ENCODE measurements around the gene E4F1.

Gene E4F1

GRCh38 chr16:2206780-2207433 lies 16.5 kb upstream of the E4F1 start:
- no peak overlapping the region for H3K4me3 ChIP-seq (ENCODE audit: insufficient read depth, low read depth, low read length)
- no peaks in the 10 kb centered on the region for H3K9me3 ChIP-seq (ENCODE audit: control insufficient read depth, low read length)
- no peaks in the 10 kb centered on the region for H3K4me1 ChIP-seq (ENCODE audit: control insufficient read depth, insufficient read depth, low read length)
- peaks cover 20% of the 10 kb centered on the region for H3K36me3 ChIP-seq (ENCODE audit: control insufficient read depth, insufficient read depth, low read length)
- peaks cover 5% of the 10 kb centered on the region for H3K27me3 ChIP-seq (ENCODE audit: control insufficient read depth, insufficient read depth, low read length, poor library complexity, severe bottlenecking)
- H3K27ac ChIP-seq (ENCODE audit: insufficient read depth, low read depth, low read length, poor library complexity, severe bottlenecking), result no peak overlapping the region
- whole genome bisulfite sequencing, 2 experiments, result 97% methylated on average over 23 of the region's 23 CpGs

DNA sequence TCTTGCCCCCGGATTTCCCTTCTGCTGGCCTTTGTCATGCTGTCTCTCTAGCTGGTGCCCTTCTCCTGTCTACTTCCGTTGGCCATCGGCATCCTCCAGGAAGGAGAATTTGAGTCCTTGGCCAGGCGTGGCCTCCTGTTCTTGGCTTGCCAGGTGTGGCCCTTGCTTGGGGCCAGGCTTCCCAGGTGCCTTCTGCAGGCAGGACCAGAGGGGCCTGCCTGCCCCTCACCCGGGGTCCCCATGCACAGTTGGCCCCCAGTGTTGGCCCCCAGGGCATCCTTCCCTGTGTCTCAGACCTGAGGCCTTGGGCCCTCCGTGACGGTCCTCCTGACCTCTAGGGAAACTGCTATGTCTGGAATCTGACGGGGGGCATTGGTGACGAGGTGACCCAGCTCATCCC lies 15.5 kb upstream of the E4F1 start:
- H3K27me3 ChIP-seq (ENCODE audit: control insufficient read depth, insufficient read depth, low read length, poor library complexity, severe bottlenecking), result no peaks in the 10 kb centered on the region
- no peak overlapping the region for H3K27ac ChIP-seq (ENCODE audit: insufficient read depth, low read depth, low read length, poor library complexity, severe bottlenecking)
- peaks cover 4% of the 10 kb centered on the region for H3K4me1 ChIP-seq (ENCODE audit: control insufficient read depth, insufficient read depth, low read length)
- WGBS, 2 experiments, result 95% methylated on average over 9 of the region's 9 CpGs
- no peak overlapping the region for H3K4me3 ChIP-seq (ENCODE audit: insufficient read depth, low read depth, low read length)
- no peaks in the 10 kb centered on the region for H3K9me3 ChIP-seq (ENCODE audit: control insufficient read depth, low read length)
- peaks cover 28% of the 10 kb centered on the region for H3K36me3 ChIP-seq (ENCODE audit: control insufficient read depth, insufficient read depth, low read length)

GRCh38 chr16:2208308-2208707 lies 15.1 kb upstream of the E4F1 start:
- H3K4me1 ChIP-seq (ENCODE audit: control insufficient read depth, insufficient read depth, low read length), result peaks cover 8% of the 10 kb centered on the region
- H3K36me3 ChIP-seq (ENCODE audit: control insufficient read depth, insufficient read depth, low read length), result peaks cover 28% of the 10 kb centered on the region
- no peaks in the 10 kb centered on the region for H3K27me3 ChIP-seq (ENCODE audit: control insufficient read depth, insufficient read depth, low read length, poor library complexity, severe bottlenecking)
- no peaks in the 10 kb centered on the region for H3K9me3 ChIP-seq (ENCODE audit: control insufficient read depth, low read length)
- WGBS, 2 experiments, result 95 to 96% methylated on average over 23 of the region's 23 CpGs
- H3K4me3 ChIP-seq (ENCODE audit: insufficient read depth, low read depth, low read length), result no peak overlapping the region
- no peak overlapping the region for H3K27ac ChIP-seq (ENCODE audit: insufficient read depth, low read depth, low read length, poor library complexity, severe bottlenecking)

DNA sequence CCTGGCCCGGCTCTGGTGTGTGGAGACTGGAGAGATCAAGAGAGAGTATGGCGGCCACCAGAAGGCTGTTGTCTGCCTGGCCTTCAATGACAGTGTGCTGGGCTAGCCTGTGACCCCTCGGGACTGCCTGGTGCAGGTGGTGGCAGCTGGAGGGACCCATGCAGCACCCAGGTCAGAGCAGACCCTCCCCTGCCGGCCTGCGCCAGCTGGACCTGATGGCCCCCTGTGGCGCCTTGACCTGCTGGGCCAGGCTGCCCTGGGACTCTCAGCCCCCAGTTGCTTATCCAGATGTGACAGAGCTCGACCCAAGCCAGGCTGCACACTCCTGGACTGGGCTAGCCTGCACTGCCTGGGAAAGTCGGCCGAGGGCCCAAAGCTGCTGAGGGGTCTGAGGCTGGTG lies 14.6 kb upstream of the E4F1 start:
- no peak overlapping the region for H3K4me3 ChIP-seq (ENCODE audit: insufficient read depth, low read depth, low read length)
- peaks cover 12% of the 10 kb centered on the region for H3K4me1 ChIP-seq (ENCODE audit: control insufficient read depth, insufficient read depth, low read length)
- WGBS, 2 experiments, result 96% methylated on average over 9 of the region's 9 CpGs
- no peak overlapping the region for H3K27ac ChIP-seq (ENCODE audit: insufficient read depth, low read depth, low read length, poor library complexity, severe bottlenecking)
- no peaks in the 10 kb centered on the region for H3K27me3 ChIP-seq (ENCODE audit: control insufficient read depth, insufficient read depth, low read length, poor library complexity, severe bottlenecking)
- H3K9me3 ChIP-seq (ENCODE audit: control insufficient read depth, low read length), result no peaks in the 10 kb centered on the region
- H3K36me3 ChIP-seq (ENCODE audit: control insufficient read depth, insufficient read depth, low read length), result peaks cover 28% of the 10 kb centered on the region

- peaks cover 28% of the 10 kb centered on the region for H3K36me3 ChIP-seq (ENCODE audit: control insufficient read depth, insufficient read depth, low read length)
- peaks cover 12% of the 10 kb centered on the region for H3K4me1 ChIP-seq (ENCODE audit: control insufficient read depth, insufficient read depth, low read length)
- H3K27me3 ChIP-seq (ENCODE audit: control insufficient read depth, insufficient read depth, low read length, poor library complexity, severe bottlenecking), result no peaks in the 10 kb centered on the region
- no peaks in the 10 kb centered on the region for H3K9me3 ChIP-seq (ENCODE audit: control insufficient read depth, low read length)
- 95 to 96% methylated on average over 29 of the region's 29 CpGs for WGBS, 2 experiments
- no peak overlapping the region for H3K27ac ChIP-seq (ENCODE audit: insufficient read depth, low read depth, low read length, poor library complexity, severe bottlenecking)
- H3K4me3 ChIP-seq (ENCODE audit: insufficient read depth, low read depth, low read length), result no peak overlapping the region
These were observed 14.0 kb upstream of the E4F1 start for GRCh38 chr16:2209258-2210008.

DNA sequence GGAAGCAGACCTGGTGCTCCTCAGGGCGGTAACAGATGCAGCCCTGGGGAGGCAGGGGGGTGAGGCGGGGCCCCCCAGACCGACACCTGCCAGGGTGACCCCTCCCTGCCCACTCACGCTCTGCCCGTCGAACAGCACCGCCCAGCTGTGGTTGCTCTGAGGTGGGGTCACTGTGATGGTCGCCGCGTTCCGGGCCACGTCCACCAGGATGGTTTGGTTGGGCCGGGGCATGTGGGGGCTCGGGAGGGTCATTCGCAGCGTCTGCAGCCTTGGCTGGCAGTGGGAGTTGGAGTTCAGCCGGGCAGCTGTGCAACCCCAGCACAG lies 13.4 kb upstream of the E4F1 start:
- H3K4me3 ChIP-seq (ENCODE audit: insufficient read depth, low read depth, low read length), result no peak overlapping the region
- no peaks in the 10 kb centered on the region for H3K27me3 ChIP-seq (ENCODE audit: control insufficient read depth, insufficient read depth, low read length, poor library complexity, severe bottlenecking)
- 93 to 95% methylated on average over 17 of the region's 17 CpGs for WGBS, 2 experiments
- H3K9me3 ChIP-seq (ENCODE audit: control insufficient read depth, low read length), result no peaks in the 10 kb centered on the region
- peaks cover 28% of the 10 kb centered on the region for H3K36me3 ChIP-seq (ENCODE audit: control insufficient read depth, insufficient read depth, low read length)
- peaks cover 12% of the 10 kb centered on the region for H3K4me1 ChIP-seq (ENCODE audit: control insufficient read depth, insufficient read depth, low read length)
- no peak overlapping the region for H3K27ac ChIP-seq (ENCODE audit: insufficient read depth, low read depth, low read length, poor library complexity, severe bottlenecking)

GRCh38 chr16:2210386-2211365 lies 12.7 kb upstream of the E4F1 start, which contains the start of gene BRICD5:
BRICD5 (minus strand) TSS chr16:2210863; CDS start chr16:2210833, 30 bp downstream.
- Histone ChIP-seq H3K36me3 (ENCODE audit: control insufficient read depth, insufficient read depth, low read length) (peaks cover 28% of the 10 kb centered on the region), H3K27me3 (ENCODE audit: control insufficient read depth, insufficient read depth, low read length, poor library complexity, severe bottlenecking) (no peaks in the 10 kb centered on the region), H3K9me3 (ENCODE audit: control insufficient read depth, low read length) (no peaks in the 10 kb centered on the region), H3K4me3 (ENCODE audit: insufficient read depth, low read depth, low read length) (no peak within 1 kb of the TSS), H3K4me1 (ENCODE audit: control insufficient read depth, insufficient read depth, low read length) (peaks cover 12% of the 10 kb centered on the region), H3K27ac (ENCODE audit: insufficient read depth, low read depth, low read length, poor library complexity, severe bottlenecking) (no peak within 1 kb of the TSS)
- 87 to 89% methylated on average over 24 of the region's 24 CpGs for WGBS, 2 experiments

DNA sequence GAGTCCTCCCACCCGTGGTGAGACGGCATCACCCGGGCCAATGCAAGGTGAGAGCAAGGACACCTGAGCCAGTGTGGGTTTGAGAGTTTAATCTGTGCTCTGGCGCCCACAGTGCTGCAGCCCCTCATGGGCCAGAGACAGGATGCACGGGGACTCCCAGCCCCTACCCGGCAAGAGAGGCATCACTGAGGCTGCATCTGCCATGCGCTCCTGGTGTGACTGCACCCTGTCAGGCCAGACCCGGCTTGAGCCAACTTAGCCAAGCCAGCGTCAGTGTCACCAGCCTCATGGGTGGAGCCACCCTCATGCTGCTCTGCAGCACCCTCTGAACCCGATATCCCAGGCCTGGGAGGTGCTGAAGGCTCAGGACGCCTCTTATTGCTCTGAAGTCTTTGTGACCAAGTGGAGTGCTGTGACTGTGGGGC lies 11.5 kb upstream of the E4F1 start:
- 90 to 91% methylated on average over 11 of the region's 11 CpGs for WGBS, 2 experiments
- Histone ChIP-seq H3K36me3 (ENCODE audit: control insufficient read depth, insufficient read depth, low read length) (peaks cover 25% of the 10 kb centered on the region), H3K4me3 (ENCODE audit: insufficient read depth, low read depth, low read length) (no peak overlapping the region), H3K27me3 (ENCODE audit: control insufficient read depth, insufficient read depth, low read length, poor library complexity, severe bottlenecking) (no peaks in the 10 kb centered on the region), H3K4me1 (ENCODE audit: control insufficient read depth, insufficient read depth, low read length) (peaks cover 12% of the 10 kb centered on the region), H3K27ac (ENCODE audit: insufficient read depth, low read depth, low read length, poor library complexity, severe bottlenecking) (no peak overlapping the region), H3K9me3 (ENCODE audit: control insufficient read depth, low read length) (no peaks in the 10 kb centered on the region)

- Histone ChIP-seq H3K27ac (ENCODE audit: insufficient read depth, low read depth, low read length, poor library complexity, severe bottlenecking) (no peak overlapping the region), H3K9me3 (ENCODE audit: control insufficient read depth, low read length) (no peaks in the 10 kb centered on the region), H3K36me3 (ENCODE audit: control insufficient read depth, insufficient read depth, low read length) (peaks cover 19% of the 10 kb centered on the region), H3K4me3 (ENCODE audit: insufficient read depth, low read depth, low read length) (peak overlapping the region; percentile 88), H3K27me3 (ENCODE audit: control insufficient read depth, insufficient read depth, low read length, poor library complexity, severe bottlenecking) (no peaks in the 10 kb centered on the region), H3K4me1 (ENCODE audit: control insufficient read depth, insufficient read depth, low read length) (peaks cover 12% of the 10 kb centered on the region)
- WGBS, 2 experiments, result 89 to 90% methylated on average over 19 of the region's 19 CpGs
These were observed 10.7 kb upstream of the E4F1 start for GRCh38 chr16:2212362-2213324.
